SK-N-MC (cell line): ENCODE data around the gene LLGL2.
A peak's percentile ranks its signal among the peaks of the same experiment; 100 is the strongest.

Experiments
- DNase-seq: peaks from one replicate; pipeline ENCODE4 v3.0.0-alpha.2; 2011; ENCODE audit warnings: low read depth, low spot score
- H3K27ac ChIP-seq: fragments of 200-600 bp; sonication (generic); 2 replicates; pipeline ENCODE4 v1.5.1; 2016; ENCODE audit warnings: mixed run types
- H3K36me3 ChIP-seq: fragments of 200-600 bp; sonication (generic); 2 replicates; pipeline ENCODE4 v1.6.1; 2017; ENCODE audit warnings: antibody characterized with exemption, low read length, mixed read lengths; ENCODE audit not compliant: insufficient read depth
- H3K4me3 ChIP-seq: fragments of 200-600 bp; sonication (generic); 2 replicates; pipeline ENCODE4 v1.5.1; 2016
- H3K9ac ChIP-seq: fragments of 200-600 bp; sonication (generic); 2 replicates; pipeline ENCODE4 v1.8.0; 2017; ENCODE audit warnings: mixed run types, mixed read lengths; ENCODE audit not compliant: insufficient read length
- H3K9me3 ChIP-seq: fragments of 200-600 bp; sonication (generic); 2 replicates; pipeline ENCODE4 v1.6.1; 2017; ENCODE audit warnings: low read depth, mild to moderate bottlenecking, antibody characterized with exemption, low read length, moderate library complexity, mixed read lengths
- EZH2 ChIP-seq: fragments of 200-600 bp; sonication (generic); IDR thresholded peaks from one replicate; pipeline ENCODE4 v1.6.1; 2017; ENCODE audit warnings: antibody characterized with exemption
- FOXP2 ChIP-seq: optimal IDR thresholded peaks from 2 replicates; pipeline ENCODE3; 2011; ENCODE audit warnings: mild to moderate bottlenecking, moderate library complexity; ENCODE audit not compliant: insufficient read depth; ENCODE audit errors: extremely low read length, control extremely low read depth
- POLR2AphosphoS5 ChIP-seq: IDR thresholded peaks from 2 replicates; pipeline ENCODE4 v1.6.1; 2012; ENCODE audit warnings: mild to moderate bottlenecking, low read depth, low read length, borderline replicate concordance

Gene LLGL2

GRCh38 chr17:75523647-75524046 lies 1.9 kb upstream of the LLGL2 start:
- no peak for TF ChIP-seq FOXP2
- TF ChIP-seq EZH2 = no peak
- no peak for TF ChIP-seq POLR2AphosphoS5
- Histone ChIP-seq H3K4me3 (no peak overlapping the region), H3K36me3 (no peaks in the 10 kb centered on the region), H3K27ac (no peak overlapping the region), H3K9ac (no peak overlapping the region), H3K9me3 (no peaks in the 10 kb centered on the region)
- DNase-seq = no peak

GRCh38 chr17:75524269-75524969 lies 1.1 kb upstream of the LLGL2 start:
- TF ChIP-seq POLR2AphosphoS5 = no peak
- TF ChIP-seq FOXP2 = no peak
- no peak for TF ChIP-seq EZH2
- no peak for DNase-seq
- H3K9ac ChIP-seq = no peak overlapping the region
- H3K4me3 ChIP-seq = peak overlapping the region; percentile 93
- H3K27ac ChIP-seq = no peak overlapping the region
- H3K36me3 ChIP-seq = no peaks in the 10 kb centered on the region
- no peaks in the 10 kb centered on the region for H3K9me3 ChIP-seq

- Histone ChIP-seq H3K36me3 (no peaks in the 10 kb centered on the region), H3K4me3 (peak overlapping the region; percentile 79), H3K27ac (no peak overlapping the region), H3K9ac (no peak overlapping the region), H3K9me3 (no peaks in the 10 kb centered on the region)
- no peak for DNase-seq
- no peak for TF ChIP-seq POLR2AphosphoS5
- no peak for TF ChIP-seq EZH2
- TF ChIP-seq FOXP2 = no peak
Observed at GRCh38 chr17:75525806-75526554, 483 bp downstream of the LLGL2 start.

- Histone ChIP-seq H3K9me3 (no peaks in the 10 kb centered on the region), H3K27ac (no peak overlapping the region), H3K9ac (no peak overlapping the region), H3K36me3 (no peaks in the 10 kb centered on the region), H3K4me3 (no peak overlapping the region; the same call in 1 of the 2 replicates)
- no peak for TF ChIP-seq POLR2AphosphoS5
- no peak for TF ChIP-seq EZH2
- no peak for TF ChIP-seq FOXP2
- no peak for DNase-seq
Observed at GRCh38 chr17:75526555-75527270, 1.2 kb downstream of the LLGL2 start.

GRCh38 chr17:75530837-75531720 lies 5.6 kb downstream of the LLGL2 start:
- no peak for TF ChIP-seq EZH2
- no peak for TF ChIP-seq POLR2AphosphoS5
- no peak for TF ChIP-seq FOXP2
- no peaks in the 10 kb centered on the region for H3K9me3 ChIP-seq
- H3K27ac ChIP-seq = no peak overlapping the region
- H3K36me3 ChIP-seq = no peaks in the 10 kb centered on the region
- H3K9ac ChIP-seq = no peak overlapping the region
- no peak overlapping the region for H3K4me3 ChIP-seq
- DNase-seq = no peak

GRCh38 chr17:75531721-75532072 lies 6.2 kb downstream of the LLGL2 start:
- no peak for TF ChIP-seq POLR2AphosphoS5
- no peak for TF ChIP-seq EZH2
- no peak for TF ChIP-seq FOXP2
- no peak for DNase-seq
- no peaks in the 10 kb centered on the region for H3K9me3 ChIP-seq
- no peak overlapping the region for H3K4me3 ChIP-seq
- no peak overlapping the region for H3K9ac ChIP-seq
- no peak overlapping the region for H3K27ac ChIP-seq
- H3K36me3 ChIP-seq = no peaks in the 10 kb centered on the region

- H3K4me3 ChIP-seq = no peak overlapping the region
- no peak for DNase-seq
- no peaks in the 10 kb centered on the region for H3K36me3 ChIP-seq
- no peaks in the 10 kb centered on the region for H3K9me3 ChIP-seq
- TF ChIP-seq EZH2 = no peak
- H3K9ac ChIP-seq = no peak overlapping the region
- H3K27ac ChIP-seq = no peak overlapping the region
Observed at GRCh38 chr17:75535119-75535537, 9.6 kb downstream of the LLGL2 start.

- no peak overlapping the region for H3K27ac ChIP-seq
- no peaks in the 10 kb centered on the region for H3K9me3 ChIP-seq
- H3K4me3 ChIP-seq = no peak overlapping the region
- H3K36me3 ChIP-seq = no peaks in the 10 kb centered on the region
- no peak for TF ChIP-seq EZH2
- DNase-seq = no peak
- no peak overlapping the region for H3K9ac ChIP-seq
Observed at GRCh38 chr17:75535871-75536270, 10.4 kb downstream of the LLGL2 start.
